H9 (cell line): ENCODE results near the gene PTPRJ. TPM values are rescaled to one million over a fixed set of nuclear protein-coding genes. Genes with fewer than 3 reads are reported as not detected.

Experiments used
- DNase-seq: peaks from one replicate; pipeline ENCODE4 v3.0.0-alpha.2; 2017
- H2AFZ ChIP-seq: one replicate; pipeline ENCODE4 v1.6.1; 2013; ENCODE audit warnings: mild to moderate bottlenecking, low read length, control low read depth, moderate library complexity
- H2AK5ac ChIP-seq: 2 replicates; pipeline ENCODE4 v1.6.1; 2013; ENCODE audit warnings: low read length, control low read depth, mixed read lengths; ENCODE audit not compliant: insufficient read length
- H2BK120ac ChIP-seq: one replicate; pipeline ENCODE4 v1.6.1; 2013; ENCODE audit warnings: low read depth, mild to moderate bottlenecking, low read length, control low read depth, inconsistent platforms; ENCODE audit not compliant: poor library complexity, severe bottlenecking
- H2BK12ac ChIP-seq: 2 replicates; pipeline ENCODE4 v1.6.1; 2013; ENCODE audit warnings: low read length, control low read depth, mixed read lengths, low read depth; ENCODE audit not compliant: insufficient read length
- H2BK15ac ChIP-seq: 2 replicates; pipeline ENCODE4 v1.6.1; 2013; ENCODE audit warnings: low read depth, low read length, control low read depth
- H2BK20ac ChIP-seq: one replicate; pipeline ENCODE4 v1.6.1; 2013; ENCODE audit warnings: low read depth, mild to moderate bottlenecking, low read length, control low read depth, inconsistent platforms; ENCODE audit not compliant: poor library complexity, severe bottlenecking
- H2BK5ac ChIP-seq: 2 replicates; pipeline ENCODE4 v1.6.1; 2013; ENCODE audit warnings: low read length, control low read depth, mixed read lengths; ENCODE audit not compliant: insufficient read length
- H3K14ac ChIP-seq: 2 replicates; pipeline ENCODE4 v1.6.1; 2013; ENCODE audit warnings: low read length, control low read depth; ENCODE audit not compliant: insufficient read depth
- H3K18ac ChIP-seq: 2 replicates; pipeline ENCODE4 v1.6.1; 2013; ENCODE audit warnings: low read depth, mild to moderate bottlenecking, mixed read lengths, low read length, control low read depth; ENCODE audit not compliant: insufficient read length
- H3K23ac ChIP-seq: 2 replicates; pipeline ENCODE4 v1.6.1; 2013; ENCODE audit warnings: low read length, control low read depth, mixed read lengths, low read depth; ENCODE audit not compliant: insufficient read length
- H3K23me2 ChIP-seq: 2 replicates; pipeline ENCODE4 v1.6.1; 2013; ENCODE audit warnings: low read depth, mild to moderate bottlenecking, mixed read lengths, low read length, control low read depth; ENCODE audit not compliant: insufficient read length, poor library complexity, severe bottlenecking
- H3K27ac ChIP-seq: 2 replicates; pipeline ENCODE4 v1.5.1; 2013; ENCODE audit warnings: low read length, control low read depth, mixed read lengths, low read depth; ENCODE audit not compliant: insufficient read length
- H3K27me3 ChIP-seq: 2 replicates; pipeline ENCODE4 v1.6.1; 2013; ENCODE audit warnings: low read length, control low read depth, inconsistent platforms; ENCODE audit not compliant: insufficient read depth
- H3K4ac ChIP-seq: 2 replicates; pipeline ENCODE4 v1.6.1; 2013; ENCODE audit warnings: low read depth, mild to moderate bottlenecking, control low read depth, inconsistent platforms, low read length, moderate library complexity
- H3K4me1 ChIP-seq: 2 replicates; pipeline ENCODE4 v1.6.1; 2013; ENCODE audit warnings: low read length, control low read depth, inconsistent platforms; ENCODE audit not compliant: insufficient read depth
- H3K4me2 ChIP-seq: 2 replicates; pipeline ENCODE4 v1.6.1; 2013; ENCODE audit warnings: low read length, control low read depth, mixed read lengths; ENCODE audit not compliant: insufficient read length, insufficient read depth
- H3K56ac ChIP-seq: 2 replicates; pipeline ENCODE4 v1.6.1; 2013; ENCODE audit warnings: low read depth, mild to moderate bottlenecking, mixed read lengths, low read length, control low read depth; ENCODE audit not compliant: insufficient read length
- H3K79me1 ChIP-seq: 2 replicates; pipeline ENCODE4 v1.6.1; 2013; ENCODE audit warnings: low read depth, mild to moderate bottlenecking, moderate library complexity, low read length, control low read depth, inconsistent platforms; ENCODE audit not compliant: insufficient read depth, poor library complexity, severe bottlenecking
- H3K79me2 ChIP-seq: 2 replicates; pipeline ENCODE4 v1.6.1; 2013; ENCODE audit warnings: low read length, control low read depth, inconsistent platforms; ENCODE audit not compliant: insufficient read depth
- H3K9ac ChIP-seq: 2 replicates; pipeline ENCODE4 v1.6.1; 2013; ENCODE audit warnings: low read length, control low read depth, mixed read lengths; ENCODE audit not compliant: insufficient read length; ENCODE audit errors: extremely low read depth
- H3K9me3 ChIP-seq: one replicate; pipeline ENCODE4 v1.6.1; 2013; ENCODE audit warnings: low read depth, low read length, inconsistent platforms; ENCODE audit not compliant: control insufficient read depth
- H3T11ph ChIP-seq: one replicate; pipeline ENCODE4 v1.6.1; 2013; ENCODE audit warnings: mild to moderate bottlenecking, low read length, control low read depth, inconsistent platforms
- H4K20me1 ChIP-seq: one replicate; pipeline ENCODE4 v1.6.1; 2013; ENCODE audit not compliant: control insufficient read depth, insufficient read length, insufficient read depth
- H4K5ac ChIP-seq: 2 replicates; pipeline ENCODE4 v1.6.1; 2013; ENCODE audit warnings: low read depth, mild to moderate bottlenecking, mixed read lengths, low read length, control low read depth; ENCODE audit not compliant: insufficient read length
- H4K8ac ChIP-seq: replicated peaks from 2 replicates; pipeline ENCODE4 v1.6.1; 2013; ENCODE audit warnings: low read length, control low read depth, mixed read lengths, low read depth; ENCODE audit not compliant: insufficient read length
- H4K91ac ChIP-seq: 2 replicates; pipeline ENCODE4 v1.6.1; 2013; ENCODE audit warnings: low read depth, mild to moderate bottlenecking, moderate library complexity, mixed read lengths, low read length, control low read depth; ENCODE audit not compliant: insufficient read length
- H3K27ac Mint-ChIP-seq, 3 experiments: 2 replicates in 2 of 3; 3 replicates in 1 of 3; pipeline ENCODE4 v1.8.0; 2020 to 2021; ENCODE audit warnings: mixed read lengths in 3 of 3, mild to moderate bottlenecking in 1 of 3, moderate library complexity in 1 of 3
- H3K27me3 Mint-ChIP-seq: 2 replicates; pipeline ENCODE4 v1.8.0; 2021; ENCODE audit warnings: low read depth, mild to moderate bottlenecking, moderate library complexity, mixed read lengths
- H3K36me3 Mint-ChIP-seq, 3 experiments: 2 replicates in 2 of 3; 3 replicates in 1 of 3; pipeline ENCODE4 v1.8.0; 2020 to 2021; ENCODE audit warnings: low read depth in 3 of 3, mixed read lengths in 3 of 3; ENCODE audit not compliant: insufficient read depth in 1 of 3
- H3K4me1 Mint-ChIP-seq, 2 experiments: 2 replicates each; pipeline ENCODE4 v1.8.0; 2020; ENCODE audit warnings: mixed read lengths in 2 of 2
- H3K4me3 Mint-ChIP-seq, 2 experiments: 2 replicates in 1 of 2; 3 replicates in 1 of 2; pipeline ENCODE4 v1.8.0; 2020 to 2021; ENCODE audit warnings: mild to moderate bottlenecking in 2 of 2, mixed read lengths in 2 of 2, moderate library complexity in 1 of 2
- H3K9me3 Mint-ChIP-seq, 2 experiments: 2 replicates in 1 of 2; 3 replicates in 1 of 2; pipeline ENCODE4 v1.8.0; 2020; ENCODE audit warnings: mild to moderate bottlenecking in 2 of 2, mixed read lengths in 2 of 2, moderate library complexity in 1 of 2
- CTCF ChIP-seq: fragments of 200-600 bp; sonication (generic); conservative IDR thresholded peaks from 3 replicates; pipeline ENCODE4 v1.8.0; 2021; ENCODE audit warnings: antibody characterized with exemption, mild to moderate bottlenecking
- WGBS: extraction: QIAGEN DNeasy Blood & Tissue Kit; methylation state at CpG from one replicate; pipeline ENCODE4 v1.1.7; 2013; ENCODE audit warnings: missing lambda C conversion rate, low lambda C conversion rate, mixed read lengths; ENCODE audit not compliant: insufficient read length; ENCODE audit errors: extremely low coverage; 5-methylcytosine and 5-hydroxymethylcytosine counted together
- total RNA-seq: library from RNA; stranded (reverse); gene quantifications from 2 replicates; pipeline ENCODE4 v1.2.1, GENCODE V29; 2021

Gene PTPRJ
- total RNA-seq, 1 experiment from 2014 or later, result 10.6 TPM

- peak overlapping the region in 2 of 3 experiments; percentile 34 to 37; a peak in 2 of 7 replicates for H3K27ac Mint-ChIP-seq
- H4K20me1 ChIP-seq, result no peaks in the 10 kb centered on the region
Observed at GRCh38 chr11:48011102-48011797, 30.9 kb downstream of the PTPRJ start.

More at GRCh38 chr11:48011102-48011797, 30.9 kb downstream of the PTPRJ start:
- DNase-seq, result no peak
- Mint-ChIP-seq H3K4me1 (peaks cover 21 to 26% of the 10 kb centered on the region in 2 experiments), H3K4me3 (no peak overlapping the region), H3K27me3 (no peaks in the 10 kb centered on the region), H3K36me3 (no peaks in the 10 kb centered on the region), H3K9me3 (no peaks in the 10 kb centered on the region)
- TF ChIP-seq CTCF, result no peak
- Histone ChIP-seq H3K18ac (no peak overlapping the region), H4K91ac (no peak overlapping the region), H3K27me3 (no peaks in the 10 kb centered on the region), H2BK120ac (no peak overlapping the region), H2BK5ac (no peak overlapping the region), H4K5ac (no peak overlapping the region), H3K23ac (no peak overlapping the region), H3K27ac (no peak overlapping the region), H3T11ph (no peak overlapping the region), H3K4ac (no peak overlapping the region), H2AK5ac (no peak overlapping the region), H3K23me2 (no peaks in the 10 kb centered on the region), H3K4me2 (no peak overlapping the region), H4K8ac (no peak overlapping the region), H3K79me1 (no peaks in the 10 kb centered on the region), H3K9me3 (no peaks in the 10 kb centered on the region), H3K79me2 (no peaks in the 10 kb centered on the region; the same call in 1 of the 2 replicates), H2AFZ (no peak overlapping the region), H2BK15ac (no peak overlapping the region), H3K14ac (no peak overlapping the region), H2BK12ac (no peak overlapping the region), H3K4me1 (peaks cover 2% of the 10 kb centered on the region; the same call in 1 of the 2 replicates), H2BK20ac (no peak overlapping the region), H3K56ac (no peak overlapping the region), H3K9ac (no peak overlapping the region)
- no CpG with 5 or more reads among the region's 3 CpGs for WGBS
